ENCODE data around the gene CRB1. TPM values are rescaled to one million over a fixed set of nuclear protein-coding genes. Genes with fewer than 3 reads are reported as not detected.

CRB1 gene
- total RNA-seq (2011; cell fraction: chromatin; rRNA removed; ENCODE audit: low replicate concordance) = not detected in 2 replicates
- not detected in 2 replicates for total RNA-seq (2011; cell fraction: nucleolus; rRNA removed)
- not detected in 2 replicates for total RNA-seq (2011; cell fraction: nucleoplasm; rRNA removed)
- not detected in 2 replicates for total RNA-seq (2014; rRNA removed)
- not detected in 2 replicates for total RNA-seq (2014; rRNA removed; fragmentation: Illumina TruSeq; extraction: Trizol)
- total RNA-seq (2015; rRNA removed; fragmentation: Illumina TruSeq; extraction: Trizol) = not detected in 2 replicates
- 0.07 TPM in 1 of 2 replicates, not detected in the other for total RNA-seq (2021)
- 0.10 and 0.14 TPM in 2 replicates for polyA plus RNA-seq (2011; rRNA removed)
- polyA plus RNA-seq (2011; cell fraction: cytosol; rRNA removed) = 0.01 TPM in 1 of 2 replicates, not detected in the other
- 0.04 and 0.11 TPM in 2 replicates for polyA plus RNA-seq (2011; cell fraction: nucleus; rRNA removed)
- polyA plus RNA-seq (2012) = 0.03 and 0.14 TPM in 2 replicates
- polyA plus RNA-seq (2014; fragmentation: Illumina TruSeq; extraction: Trizol) = not detected in 2 replicates
- under 1 TPM in 1 of 2 experiments, not detected in 1; 0.04 TPM for polyA plus RNA-seq (2014; fragmentation: Nextera tagmentation; extraction: Ambion mirVana)
- polyA plus RNA-seq (2014; rRNA removed) = not detected in 2 replicates
- 0.11 and 0.39 TPM in 2 replicates for polyA minus RNA-seq (2011; rRNA and poly(A)+ RNA removed)
- not detected in 2 replicates for polyA minus RNA-seq (2011; cell fraction: cytosol; rRNA and poly(A)+ RNA removed)
- 0.13 and 0.33 TPM in 2 replicates for polyA minus RNA-seq (2011; cell fraction: nucleus; rRNA and poly(A)+ RNA removed)
- Bru-seq, nascent RNA = percentile 12 among the genes with signal in this experiment
- percentile 14 among the genes with signal in this experiment for BruChase-seq, experiment 1, labeled RNA remaining after a 2-hour chase
- percentile 11 among the genes with signal in this experiment for BruChase-seq, experiment 2, labeled RNA remaining after a 6-hour chase
- long read RNA-seq, experiment 1 = 0 reads
- long read RNA-seq, experiment 2 = 0 reads
- long read RNA-seq, experiment 3 = 0 reads

DNA sequence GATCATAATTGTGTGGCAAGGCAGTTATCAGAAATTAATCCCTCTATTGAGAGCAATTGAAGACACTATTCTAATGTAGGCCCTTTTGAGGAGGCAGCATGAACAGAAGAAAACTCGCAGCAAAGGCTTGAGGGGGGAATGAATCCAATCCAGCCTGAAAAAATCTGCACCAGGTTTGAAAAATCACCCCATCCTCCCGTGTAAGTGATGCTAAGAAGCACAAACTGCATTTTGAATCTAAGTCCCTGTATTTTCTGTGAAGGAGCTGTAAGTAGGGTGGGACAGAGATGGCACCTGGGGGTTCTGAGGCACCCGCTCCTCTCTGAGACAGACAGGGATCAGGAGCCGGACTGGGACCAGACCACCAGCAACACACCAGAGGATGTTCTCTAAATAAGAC is at the start of gene CRB1:
TSS of gene CRB1 (plus strand) at position 241 of the 400 bp plus-strand sequence. CDS start 161 bp downstream, outside the sequence.
- in situ Hi-C loops (cut with MboI) (no loop called here), intact Hi-C loops (cut with micrococcal nuclease) (no loop called here)
- TF ChIP-seq, protein P1, sequence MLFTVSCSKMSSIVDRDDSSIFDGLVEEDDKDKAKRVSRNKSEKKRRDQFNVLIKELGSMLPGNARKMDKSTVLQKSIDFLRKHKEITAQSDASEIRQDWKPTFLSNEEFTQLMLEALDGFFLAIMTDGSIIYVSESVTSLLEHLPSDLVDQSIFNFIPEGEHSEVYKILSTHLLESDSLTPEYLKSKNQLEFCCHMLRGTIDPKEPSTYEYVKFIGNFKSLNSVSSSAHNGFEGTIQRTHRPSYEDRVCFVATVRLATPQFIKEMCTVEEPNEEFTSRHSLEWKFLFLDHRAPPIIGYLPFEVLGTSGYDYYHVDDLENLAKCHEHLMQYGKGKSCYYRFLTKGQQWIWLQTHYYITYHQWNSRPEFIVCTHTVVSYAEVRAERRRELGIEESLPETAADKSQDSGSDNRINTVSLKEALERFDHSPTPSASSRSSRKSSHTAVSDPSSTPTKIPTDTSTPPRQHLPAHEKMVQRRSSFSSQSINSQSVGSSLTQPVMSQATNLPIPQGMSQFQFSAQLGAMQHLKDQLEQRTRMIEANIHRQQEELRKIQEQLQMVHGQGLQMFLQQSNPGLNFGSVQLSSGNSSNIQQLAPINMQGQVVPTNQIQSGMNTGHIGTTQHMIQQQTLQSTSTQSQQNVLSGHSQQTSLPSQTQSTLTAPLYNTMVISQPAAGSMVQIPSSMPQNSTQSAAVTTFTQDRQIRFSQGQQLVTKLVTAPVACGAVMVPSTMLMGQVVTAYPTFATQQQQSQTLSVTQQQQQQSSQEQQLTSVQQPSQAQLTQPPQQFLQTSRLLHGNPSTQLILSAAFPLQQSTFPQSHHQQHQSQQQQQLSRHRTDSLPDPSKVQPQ (CRISPR knock-in tag; IDR thresholded peaks at IDR 0.05; ENCODE audit: borderline replicate concordance) = no peak
- no peak for TF ChIP-seq ZNF766 (CRISPR knock-in tag; conservative IDR thresholded peaks at IDR 0.05)
- H3K4me2 ChIP-seq (ENCODE audit: insufficient read depth, low read length) = no peak within 1 kb of the TSS
- FAIRE-seq (no peak), DNase-seq (ENCODE audit: extremely low read depth in 1 of 4, low spot score in 3 of 4) (no peak), ATAC-seq (no peak; the same call in 1 of the 3 replicates)
- H4K20me1 ChIP-seq (replicated peaks; ENCODE audit: control insufficient read depth, insufficient read depth, low read length) = no peaks in the 10 kb centered on the region
- no peak within 1 kb of the TSS for H3K4me3 ChIP-seq
- BruUV-seq (replicated peaks) = no TSS peak
- no peak within 1 kb of the TSS for H2AFZ ChIP-seq (ENCODE audit: low read depth, low read length)
- no peaks in the 10 kb centered on the region for H3K79me2 ChIP-seq (ENCODE audit: control insufficient read depth, insufficient read depth, low read length)
- H3K9me1 ChIP-seq (ENCODE audit: control insufficient read depth, insufficient read depth, low read length) = no peaks in the 10 kb centered on the region
- no peaks in the 10 kb centered on the region for H3K36me3 ChIP-seq (ENCODE audit: control insufficient read depth, insufficient read depth, low read length)
- H3K9ac ChIP-seq (ENCODE audit: insufficient read depth in 1 of 2, low read depth in 2 of 2, low read length in 2 of 2) = no peak within 1 kb of the TSS
- no peak within 1 kb of the TSS for H3K27ac ChIP-seq (ENCODE audit: extremely low read depth, low read depth, low read length)
- no peaks in the 10 kb centered on the region for H3K4me1 ChIP-seq (replicated peaks in 1 of 2; ENCODE audit: control insufficient read depth in 2 of 2, insufficient read depth in 2 of 2, low read length in 2 of 2)
- 0 out of 5 replicates have a peak, but pooled peaks cover 0 to 2% of the 10 kb centered on the region in 2 experiments for H3K27me3 ChIP-seq (ENCODE audit: control insufficient read depth in 2 of 2, insufficient read depth in 2 of 2, low read length in 2 of 2)
- CTCF ChIA-PET (ENCODE audit: low intra/inter-chr PET ratio) = no interaction called here
- no peaks in the 10 kb centered on the region for H3K9me3 ChIP-seq (replicated peaks; ENCODE audit: control insufficient read depth, insufficient read depth, low read depth, low read length)
- WGBS (ENCODE audit: insufficient coverage, low coverage, missing lambda C conversion rate) = 4% methylated on average over 4 of the region's 4 CpGs
- POLR2A ChIA-PET = no interaction called here
